Cardiac muscle cell (in vitro differentiated cells and primary cell): ENCODE data around the gene B4GALT6. TPM values are rescaled to one million over a fixed set of nuclear protein-coding genes. Genes with fewer than 3 reads are reported as not detected.

ENCODE experiments used
- DNase-seq, 2 donors: peaks; one replicate each; pipeline versions ENCODE4 v3.0.0 to v3.0.0-alpha.2; 2010 to 2017; ENCODE audit warnings: low read depth in 1 of 2, low spot score in 1 of 2
- H3K27ac ChIP-seq: fragments of 200-600 bp; sonication (generic); 2 replicates; pipeline ENCODE4 v1.5.1; 2016
- H3K27me3 ChIP-seq: fragments of 200-600 bp; sonication (generic); 2 replicates; pipeline ENCODE4 v1.6.0; 2016; ENCODE audit warnings: control low read depth
- H3K36me3 ChIP-seq: fragments of 200-600 bp; sonication (generic); 2 replicates; pipeline ENCODE4 v1.5.1; 2016; ENCODE audit warnings: control low read depth
- H3K4me1 ChIP-seq: fragments of 200-600 bp; sonication (generic); 2 replicates; pipeline ENCODE4 v1.8.1; 2017; ENCODE audit warnings: low read depth, mild to moderate bottlenecking, mixed run types
- H3K4me3 ChIP-seq: fragments of 200-600 bp; sonication (generic); 2 replicates; pipeline ENCODE4 v1.5.1; 2016; ENCODE audit warnings: mild to moderate bottlenecking
- H3K9me3 ChIP-seq: fragments of 200-600 bp; sonication (generic); 2 replicates; pipeline ENCODE4 v1.5.1; 2017; ENCODE audit warnings: low read depth, mild to moderate bottlenecking, control low read depth
- polyA plus RNA-seq: library from polyadenylated mRNA; unstranded; fragments of >200 nt; fragmentation: Nextera tagmentation; extraction: Ambion mirVana; gene quantifications from 2 replicates; pipeline ENCODE4 v1.2.1, GENCODE V29; 2016
- total RNA-seq: library from RNA; depleted of rRNA; stranded (reverse); fragments of >200 nt; gene quantifications from 2 replicates; pipeline ENCODE4 v1.2.3, GENCODE V29; 2016
- TF ChIP-seq, protein P1 (sequence below): IDR thresholded peaks from 2 replicates; pipeline ENCODE4 v1.5.1; 2012; ENCODE audit warnings: low read depth, mild to moderate bottlenecking, low read length

B4GALT6 gene
- total and polyA plus RNA-seq, 2 experiments from 2014 or later: 3.6 to 5.5 TPM

DNA sequence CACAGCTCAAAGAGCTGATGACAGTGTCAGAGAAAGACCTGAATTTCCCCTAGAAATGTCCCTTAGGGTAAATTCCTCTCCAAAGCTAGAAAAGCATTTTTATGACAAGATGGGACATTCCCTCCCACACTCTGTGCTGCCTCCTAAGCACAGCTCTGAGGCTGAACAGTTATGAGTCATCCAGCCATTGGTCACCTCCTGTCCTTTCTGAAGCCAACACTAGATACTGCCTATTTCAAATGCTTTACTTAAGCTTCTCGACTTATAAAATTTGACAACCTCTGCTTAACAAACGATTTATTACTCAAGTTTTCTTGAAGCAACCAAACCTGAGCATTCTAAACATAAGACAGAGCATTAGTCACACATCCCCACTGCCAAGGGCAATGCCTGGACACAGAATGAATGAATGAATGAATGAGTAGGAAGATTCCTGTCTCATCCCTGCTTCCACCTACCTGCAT, 35.4 kb downstream of the B4GALT6 start:
- Histone ChIP-seq H3K4me3 (no peak overlapping the region), H3K27me3 (no peaks in the 10 kb centered on the region), H3K9me3 (no peaks in the 10 kb centered on the region), H3K27ac (no peak overlapping the region), H3K36me3 (no peaks in the 10 kb centered on the region), H3K4me1 (no peaks in the 10 kb centered on the region)
- DNase-seq: peak in 1 of 2 donors; percentile 36
- TF ChIP-seq, protein P1, sequence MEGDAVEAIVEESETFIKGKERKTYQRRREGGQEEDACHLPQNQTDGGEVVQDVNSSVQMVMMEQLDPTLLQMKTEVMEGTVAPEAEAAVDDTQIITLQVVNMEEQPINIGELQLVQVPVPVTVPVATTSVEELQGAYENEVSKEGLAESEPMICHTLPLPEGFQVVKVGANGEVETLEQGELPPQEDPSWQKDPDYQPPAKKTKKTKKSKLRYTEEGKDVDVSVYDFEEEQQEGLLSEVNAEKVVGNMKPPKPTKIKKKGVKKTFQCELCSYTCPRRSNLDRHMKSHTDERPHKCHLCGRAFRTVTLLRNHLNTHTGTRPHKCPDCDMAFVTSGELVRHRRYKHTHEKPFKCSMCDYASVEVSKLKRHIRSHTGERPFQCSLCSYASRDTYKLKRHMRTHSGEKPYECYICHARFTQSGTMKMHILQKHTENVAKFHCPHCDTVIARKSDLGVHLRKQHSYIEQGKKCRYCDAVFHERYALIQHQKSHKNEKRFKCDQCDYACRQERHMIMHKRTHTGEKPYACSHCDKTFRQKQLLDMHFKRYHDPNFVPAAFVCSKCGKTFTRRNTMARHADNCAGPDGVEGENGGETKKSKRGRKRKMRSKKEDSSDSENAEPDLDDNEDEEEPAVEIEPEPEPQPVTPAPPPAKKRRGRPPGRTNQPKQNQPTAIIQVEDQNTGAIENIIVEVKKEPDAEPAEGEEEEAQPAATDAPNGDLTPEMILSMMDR: no peak

DNA sequence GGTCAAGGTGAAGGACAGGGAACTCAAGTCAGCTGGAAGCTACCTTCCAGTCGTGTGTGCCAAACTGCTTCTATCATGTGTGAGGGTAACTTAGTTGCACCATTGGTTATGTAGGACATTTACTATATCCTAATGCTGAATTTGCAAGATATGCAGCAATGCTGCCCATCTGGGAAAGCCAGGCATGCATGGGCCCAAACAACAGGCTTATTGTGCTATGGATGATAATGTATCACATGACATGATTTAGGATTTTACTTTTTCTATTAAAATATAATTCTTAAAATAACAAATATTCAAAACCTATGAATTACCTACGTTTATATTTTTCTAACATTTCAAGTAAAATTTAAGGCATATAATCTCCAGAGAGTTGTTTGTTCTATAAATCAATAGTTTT, 35.9 kb downstream of the B4GALT6 start:
- no peak for DNase-seq
- H3K27me3 ChIP-seq: no peaks in the 10 kb centered on the region
- no peak overlapping the region for H3K4me3 ChIP-seq
- H3K9me3 ChIP-seq: no peaks in the 10 kb centered on the region
- no peak overlapping the region for H3K27ac ChIP-seq
- no peaks in the 10 kb centered on the region for H3K36me3 ChIP-seq
- TF ChIP-seq, protein P1: no peak
- H3K4me1 ChIP-seq: no peaks in the 10 kb centered on the region

DNA sequence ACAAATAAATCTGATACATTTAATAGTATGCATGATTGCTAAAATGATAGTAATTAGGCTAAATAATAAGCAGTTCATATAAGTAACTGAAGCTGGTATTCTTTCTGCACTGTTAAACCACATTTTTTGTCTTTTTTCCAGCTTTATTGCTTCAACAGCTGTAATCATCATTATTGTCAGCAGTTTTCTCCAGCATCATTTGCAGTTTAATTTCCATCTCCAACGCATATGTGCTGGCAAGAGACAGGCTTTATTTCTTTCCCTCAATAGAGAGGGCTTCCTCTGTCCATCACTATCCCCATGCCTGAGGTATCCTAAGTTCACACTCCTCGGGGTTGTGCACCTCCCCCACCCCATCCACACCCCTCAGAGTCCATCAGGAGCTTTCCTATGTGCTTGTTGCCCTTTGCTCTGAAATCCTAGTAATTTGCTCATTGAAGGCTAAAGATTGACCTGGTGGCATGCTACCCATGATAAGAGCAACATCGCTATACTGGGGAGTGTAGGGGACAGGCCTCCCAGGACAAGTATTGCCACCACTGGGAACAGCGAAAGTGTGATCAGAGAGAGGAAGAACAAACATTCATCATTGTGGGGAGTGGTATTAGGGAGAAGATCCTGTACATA, 37.1 kb downstream of the B4GALT6 start:
- Histone ChIP-seq H3K36me3 (no peaks in the 10 kb centered on the region), H3K4me1 (no peaks in the 10 kb centered on the region), H3K27ac (no peak overlapping the region), H3K4me3 (no peak overlapping the region), H3K9me3 (no peaks in the 10 kb centered on the region), H3K27me3 (no peaks in the 10 kb centered on the region)
- TF ChIP-seq, protein P1: no peak
- no peak for DNase-seq

DNA sequence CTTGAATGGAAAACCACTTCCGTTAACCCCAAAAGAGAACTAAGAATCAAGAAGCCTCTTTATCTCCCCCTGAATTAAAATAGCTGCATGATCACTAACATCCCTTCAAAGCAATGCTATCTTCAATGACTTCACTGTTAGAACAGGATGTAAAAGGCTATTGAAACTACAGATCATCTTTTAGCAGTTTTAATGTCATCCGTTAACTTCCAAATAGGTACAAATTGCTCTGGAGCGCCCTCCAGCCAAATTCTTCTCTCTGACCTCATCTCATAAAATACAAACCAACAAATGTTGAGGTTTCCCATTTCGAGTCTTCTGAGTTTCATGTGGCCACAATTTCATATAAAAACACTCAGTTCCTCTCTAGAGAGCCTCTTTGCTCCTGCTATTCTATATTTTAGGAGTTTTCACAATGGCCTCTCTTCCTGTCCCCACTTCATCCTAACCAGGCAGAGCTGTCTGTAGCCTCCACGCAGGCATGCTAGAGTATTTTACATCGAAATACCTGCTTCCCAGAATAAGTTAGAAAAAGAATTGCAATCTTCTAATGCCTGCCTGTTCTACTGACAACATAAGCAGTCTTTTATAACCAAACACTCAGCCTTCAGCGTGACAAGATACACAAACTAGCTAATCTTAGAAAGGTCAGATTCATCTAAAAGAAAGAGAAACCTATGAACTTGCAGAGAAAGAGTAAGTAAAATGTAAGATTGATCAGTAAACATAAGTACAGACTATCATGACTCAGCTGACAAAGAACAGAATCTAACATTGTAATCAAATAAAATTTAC, 37.9 kb downstream of the B4GALT6 start:
- H3K27ac ChIP-seq: no peak overlapping the region

DNA sequence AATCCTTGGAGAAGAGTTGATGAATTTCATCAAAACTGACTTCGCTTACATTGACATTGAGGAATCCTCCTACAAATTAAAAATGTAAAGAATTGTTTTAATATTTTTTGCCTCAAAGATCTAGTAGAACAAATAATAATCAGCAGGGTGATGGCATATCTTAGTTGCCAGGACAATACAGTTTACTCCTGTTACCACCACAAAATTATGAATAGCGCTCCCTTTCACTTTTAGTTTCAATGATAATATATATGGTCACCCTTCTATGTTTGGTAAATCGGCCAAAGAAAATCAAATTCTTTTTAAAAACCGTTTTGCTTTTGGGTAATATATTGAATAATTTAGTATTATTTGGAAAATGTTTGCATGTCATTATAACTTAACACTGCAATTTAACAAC, 39.0 kb downstream of the B4GALT6 start:
- H3K4me1 ChIP-seq: no peaks in the 10 kb centered on the region
- H3K27ac ChIP-seq: no peak overlapping the region
- H3K27me3 ChIP-seq: no peaks in the 10 kb centered on the region
- TF ChIP-seq, protein P1: no peak
- DNase-seq: no peak
- H3K4me3 ChIP-seq: no peak overlapping the region
- H3K36me3 ChIP-seq: no peaks in the 10 kb centered on the region
- H3K9me3 ChIP-seq: no peaks in the 10 kb centered on the region

More for the DNA sequence above, 37.9 kb downstream of the B4GALT6 start:
- Histone ChIP-seq H3K4me3 (no peak overlapping the region), H3K4me1 (no peaks in the 10 kb centered on the region), H3K27me3 (no peaks in the 10 kb centered on the region), H3K9me3 (no peaks in the 10 kb centered on the region), H3K36me3 (no peaks in the 10 kb centered on the region)
- TF ChIP-seq, protein P1: no peak
- DNase-seq: no peak
